SK-N-SH treated with all-trans-retinoic acid at 6 μM for 48 hours (cell line): Measurements from ENCODE around the gene OLFML2B.
A peak's percentile ranks its signal among the peaks of the same experiment; 100 is the strongest.

Experiments used
- ATAC-seq: fragments of 200-7000 bp; cut with Tn5 transposase; 3 replicates; pipeline ENCODE4 v1.9.1; 2020; ENCODE audit warnings: mild to moderate bottlenecking, moderate library complexity
- ARNTL ChIP-seq: fragments of 450-650 bp; formaldehyde crosslinking; IDR thresholded peaks from 2 replicates; pipeline ENCODE4 v1.5.0; 2020; ENCODE audit warnings: low read depth, mild to moderate bottlenecking, moderate library complexity, borderline replicate concordance
- BACH2 ChIP-seq: fragments of 250-450 bp; sonication (Bioruptor Pico); IDR thresholded peaks from 2 replicates; pipeline ENCODE4 v1.9.0; 2021; ENCODE audit warnings: mild to moderate bottlenecking, borderline replicate concordance
- CREB5 ChIP-seq: fragments of 250-450 bp; sonication (Bioruptor Pico); IDR thresholded peaks from 2 replicates; pipeline ENCODE4 v1.5.1; 2020; ENCODE audit warnings: low read depth, mild to moderate bottlenecking, moderate library complexity
- CSDC2 ChIP-seq: fragments of 250-450 bp; sonication (Bioruptor Pico); IDR thresholded peaks from 2 replicates; pipeline ENCODE4 v1.5.0; 2020; ENCODE audit warnings: mild to moderate bottlenecking, moderate library complexity
- ESRRG ChIP-seq: fragments of 250-450 bp; sonication (Bioruptor Pico); IDR thresholded peaks from 2 replicates; pipeline ENCODE4 v1.6.1; 2021; ENCODE audit warnings: mild to moderate bottlenecking
- GLIS3 ChIP-seq: fragments of 250-450 bp; sonication (Bioruptor Pico); IDR thresholded peaks from 2 replicates; pipeline ENCODE4 v1.5.0; 2020; ENCODE audit warnings: mild to moderate bottlenecking, moderate library complexity
- ISL1 ChIP-seq: fragments of 250-450 bp; sonication (Bioruptor Pico); IDR thresholded peaks from 2 replicates; pipeline ENCODE4 v2.1.2; 2022; ENCODE audit warnings: mild to moderate bottlenecking, moderate library complexity
- OSR1 ChIP-seq: fragments of 250-450 bp; sonication (Bioruptor Pico); IDR thresholded peaks from 2 replicates; pipeline ENCODE4 v1.8.0; 2022; ENCODE audit warnings: moderate library complexity, mild to moderate bottlenecking, inconsistent platforms
- PATZ1 ChIP-seq: fragments of 250-450 bp; sonication (Bioruptor Pico); IDR thresholded peaks from 2 replicates; pipeline ENCODE4 v1.8.0; 2020; ENCODE audit warnings: mild to moderate bottlenecking, moderate library complexity, borderline replicate concordance
- PPARA ChIP-seq: fragments of 250-450 bp; sonication (Bioruptor Pico); IDR thresholded peaks from 2 replicates; pipeline ENCODE4 v1.5.0; 2020; ENCODE audit warnings: mild to moderate bottlenecking, borderline replicate concordance
- RARB ChIP-seq: fragments of 250-450 bp; sonication (Bioruptor Pico); IDR thresholded peaks from 2 replicates; pipeline ENCODE4 v1.8.0; 2021; ENCODE audit warnings: mild to moderate bottlenecking, moderate library complexity
- SNAI2 ChIP-seq: fragments of 250-450 bp; sonication (Bioruptor Pico); IDR thresholded peaks from 2 replicates; pipeline ENCODE4 v1.5.0; 2020; ENCODE audit warnings: mild to moderate bottlenecking, moderate library complexity
- TOX ChIP-seq: fragments of 250-450 bp; sonication (Bioruptor Pico); IDR thresholded peaks from 2 replicates; pipeline ENCODE4 v1.8.0; 2021; ENCODE audit warnings: mild to moderate bottlenecking, moderate library complexity, borderline replicate concordance
- TSHZ2 ChIP-seq: fragments of 250-450 bp; sonication (Bioruptor Pico); IDR thresholded peaks from 2 replicates; pipeline ENCODE4 v1.5.0; 2020; ENCODE audit warnings: mild to moderate bottlenecking, moderate library complexity
- ZFP3 ChIP-seq: fragments of 250-450 bp; sonication (Bioruptor Pico); IDR thresholded peaks from 2 replicates; pipeline ENCODE4 v1.5.0; 2020; ENCODE audit warnings: mild to moderate bottlenecking, moderate library complexity
- ZFP30 ChIP-seq: fragments of 450-650 bp; formaldehyde crosslinking; IDR thresholded peaks from 2 replicates; pipeline ENCODE4 v1.5.0; 2022; ENCODE audit warnings: mild to moderate bottlenecking, moderate library complexity
- ZNF565 ChIP-seq: fragments of 450-650 bp; formaldehyde crosslinking; conservative IDR thresholded peaks from 2 replicates; pipeline ENCODE4 v1.5.0; 2020; ENCODE audit warnings: low read depth, mild to moderate bottlenecking, moderate library complexity
- ZNF8 ChIP-seq: fragments of 450-650 bp; formaldehyde crosslinking; IDR thresholded peaks from 2 replicates; pipeline ENCODE4 v1.5.0; 2020; ENCODE audit warnings: mild to moderate bottlenecking, moderate library complexity

OLFML2B gene

GRCh38 chr1:162040657-162041056 is 17.0 kb upstream of the OLFML2B start:
- TF ChIP-seq PPARA (no peak), ISL1 (CRISPR knock-in tag) (no peak), ZNF8 (no peak), ZFP3 (no peak), RARB (CRISPR knock-in tag) (no peak), ARNTL (no peak), ZNF565 (CRISPR knock-in tag) (no peak), CSDC2 (no peak), ZFP30 (CRISPR knock-in tag) (no peak), OSR1 (CRISPR knock-in tag) (no peak), TOX (no peak), TSHZ2 (CRISPR knock-in tag) (no peak), PATZ1 (no peak), GLIS3 (no peak), ESRRG (CRISPR knock-in tag) (no peak), BACH2 (CRISPR knock-in tag) (no peak)
- TF ChIP-seq, all 23 proteins: peak for 0
- peak; percentile 54 for ATAC-seq

- no peak for ATAC-seq
- TF ChIP-seq CREB5 (no peak), ISL1 (CRISPR knock-in tag) (no peak), PATZ1 (no peak), TSHZ2 (CRISPR knock-in tag) (no peak)
Observed at GRCh38 chr1:162040001-162040400, 16.3 kb upstream of the OLFML2B start.

GRCh38 chr1:162038624-162039023 is 15.0 kb upstream of the OLFML2B start:
- TF ChIP-seq ZFP3 (no peak), CREB5 (no peak), SNAI2 (no peak), ESRRG (CRISPR knock-in tag) (no peak), RARB (CRISPR knock-in tag) (no peak)
- TF ChIP-seq, all 23 proteins: peak for 0
- no peak for ATAC-seq
